ENCODE results near the gene TAS2R46.
"Not testable (repeated sequence)": the region's sequence is repeated elsewhere in the genome, so short reads cannot be mapped to it uniquely, and the experiment has no call there.

TAS2R46 gene

DNA sequence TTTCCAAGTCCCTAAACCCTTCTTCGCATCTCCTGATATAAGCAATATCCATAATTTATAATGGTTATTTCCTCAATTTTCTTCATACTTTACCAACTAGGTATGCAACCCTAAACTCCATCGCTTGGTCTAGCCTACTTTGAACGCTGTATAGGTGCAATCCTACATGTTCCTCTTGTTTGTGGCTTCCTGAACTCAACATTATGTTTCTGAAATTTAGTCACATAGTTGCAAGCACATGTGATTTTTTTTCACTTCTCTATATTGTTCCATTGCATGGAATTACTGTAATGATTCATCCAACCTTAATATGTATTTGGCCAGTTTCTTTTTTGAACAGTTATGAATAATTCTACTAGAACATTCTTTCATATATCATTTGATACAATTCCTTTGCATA lies 28.1 kb downstream of the TAS2R46 start:
- DNase-seq (ENCODE audit: low read depth): not testable (repeated sequence)

- DNase-seq (ENCODE audit: low read depth): no peak
Observed at GRCh38 chr12:11031307-11031706, 30.8 kb downstream of the TAS2R46 start, which contains the start of gene TAS2R31. Gene TAS2R31 (minus strand): TSS chr12:11031407. CDS start chr12:11031335, 72 bp downstream.

- DNase-seq (ENCODE audit: low read depth): no peak
Observed at GRCh38 chr12:11026118-11026517, 36.0 kb downstream of the TAS2R46 start.

DNA sequence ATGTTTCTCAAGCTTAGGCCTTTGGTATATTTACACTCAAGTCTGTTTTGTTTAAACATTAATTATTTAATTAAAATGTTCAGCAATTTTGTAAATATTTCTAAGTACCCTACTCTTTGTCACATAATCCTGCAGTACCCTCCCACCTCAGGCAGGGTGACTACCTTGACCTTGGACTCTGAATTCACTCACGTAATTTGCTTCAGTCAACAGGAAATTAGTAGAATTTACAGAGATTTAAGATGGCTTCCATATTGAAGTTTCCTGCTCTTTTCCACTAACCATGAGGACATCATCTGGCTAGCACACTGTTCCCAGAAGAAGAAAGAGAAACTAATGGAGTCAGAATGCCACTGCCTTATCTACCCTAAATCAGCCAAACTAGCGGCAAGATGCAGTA lies 38.7 kb downstream of the TAS2R46 start:
- no peak for DNase-seq (ENCODE audit: low read depth)

GRCh38 chr12:11022520-11022919 lies 39.6 kb downstream of the TAS2R46 start, which contains the start of gene TAS2R19:
Gene TAS2R19 (minus strand): TSS chr12:11022620. CDS start chr12:11022571, 49 bp downstream.
- DNase-seq (ENCODE audit: low read depth): no peak

DNA sequence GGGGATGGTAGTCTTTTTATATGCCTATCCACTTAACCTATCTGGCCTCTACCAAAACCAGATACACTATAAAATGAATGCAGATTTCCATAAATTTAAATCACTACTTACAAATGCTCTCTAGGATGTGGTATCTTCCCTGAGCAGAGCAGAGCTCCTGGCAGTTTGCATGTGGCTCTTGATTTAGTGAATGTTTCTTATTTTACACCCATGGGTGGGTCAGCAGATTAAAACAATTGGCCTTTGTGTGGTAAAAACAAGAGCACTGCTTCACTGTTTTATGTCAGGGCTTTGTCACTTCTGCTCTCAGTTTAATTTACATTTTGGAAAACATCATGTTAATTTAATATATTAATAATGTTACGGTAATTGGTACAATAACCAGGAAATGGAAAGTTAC lies 45.2 kb downstream of the TAS2R46 start:
- DNase-seq (ENCODE audit: low read depth): no peak

- no peak for DNase-seq (ENCODE audit: low read depth)
Observed at GRCh38 chr12:11015775-11016430, 46.2 kb downstream of the TAS2R46 start.

DNA sequence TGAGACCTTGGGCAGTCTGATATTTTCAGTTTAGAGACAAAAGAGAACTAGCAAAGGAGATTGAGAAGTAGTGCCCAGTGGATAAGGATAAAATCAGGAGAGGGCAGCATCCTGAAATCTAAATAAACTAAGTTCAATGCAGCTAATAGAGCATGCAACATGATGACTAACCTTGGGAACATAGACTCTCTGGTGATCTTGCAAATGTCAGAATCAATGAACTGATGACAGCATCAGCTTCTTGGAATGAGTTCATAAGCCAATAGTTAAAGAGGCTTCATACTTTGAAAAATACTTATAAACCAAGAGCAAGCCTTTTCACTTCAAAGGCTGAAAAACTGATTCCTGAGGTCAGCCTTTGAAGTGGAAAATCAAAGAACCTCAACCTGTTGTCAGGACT lies 47.9 kb downstream of the TAS2R46 start:
- no peak for DNase-seq (ENCODE audit: low read depth)
